HEK293T (cell line): Measurements from ENCODE around the gene AGPS.
"Not testable (repeated sequence)": the region's sequence is repeated elsewhere in the genome, so short reads cannot be mapped to it uniquely, and the experiment has no call there.

Experiments used
- CTCF ChIA-PET: fragments of 350-600 bp; formaldehyde crosslinking; extraction: SDS; loops from one replicate; lab custom pipeline; 2021; ENCODE audit warnings: antibody characterized with exemption, inconsistent platforms; lab: Yijun Ruan, JAX
- POLR2A ChIA-PET: fragments of 350-600 bp; formaldehyde crosslinking; extraction: SDS; loops from one replicate; lab custom pipeline; 2020; ENCODE audit warnings: antibody characterized with exemption, inconsistent platforms; lab: Yijun Ruan, JAX
- DNase-seq: peaks from one replicate; pipeline ENCODE4 v3.0.0; 2012; ENCODE audit warnings: mixed read lengths; ENCODE audit errors: extremely low spot score
- ARNT ChIP-seq: fragments of 450-650 bp; IDR thresholded peaks from 2 replicates; pipeline ENCODE4 v1.6.1; 2017; ENCODE audit warnings: mild to moderate bottlenecking
- BHLHE40 ChIP-seq: fragments of 450-650 bp; IDR thresholded peaks from 2 replicates; pipeline ENCODE4 v1.6.1; 2016; ENCODE audit warnings: mild to moderate bottlenecking, moderate library complexity, borderline replicate concordance
- CTBP1 ChIP-seq: fragments of 450-650 bp; IDR thresholded peaks from 2 replicates; pipeline ENCODE4 v1.6.1; 2016; ENCODE audit warnings: borderline replicate concordance
- ELF4 ChIP-seq: fragments of 450-650 bp; IDR thresholded peaks from 2 replicates; pipeline ENCODE4 v1.6.1; 2017; ENCODE audit warnings: antibody characterized with exemption
- FOXA1 ChIP-seq: fragments of 450-650 bp; IDR thresholded peaks from 2 replicates; pipeline ENCODE4 v1.6.1; 2016; ENCODE audit warnings: mild to moderate bottlenecking
- FOXK2 ChIP-seq: fragments of 450-650 bp; IDR thresholded peaks from 2 replicates; pipeline ENCODE4 v1.6.1; 2016; ENCODE audit warnings: mild to moderate bottlenecking
- FOXM1 ChIP-seq: fragments of 450-650 bp; IDR thresholded peaks from 2 replicates; pipeline ENCODE4 v1.6.1; 2017; ENCODE audit warnings: mild to moderate bottlenecking, borderline replicate concordance
- HDGF ChIP-seq: fragments of 450-650 bp; IDR thresholded peaks from 2 replicates; pipeline ENCODE4 v1.6.1; 2017; ENCODE audit warnings: antibody characterized with exemption, borderline replicate concordance
- L3MBTL2 ChIP-seq: fragments of 450-650 bp; conservative IDR thresholded peaks from 2 replicates; pipeline ENCODE4 v1.6.1; 2016; ENCODE audit warnings: mild to moderate bottlenecking
- LEF1 ChIP-seq: fragments of 450-650 bp; IDR thresholded peaks from 2 replicates; pipeline ENCODE4 v1.6.1; 2017; ENCODE audit warnings: mild to moderate bottlenecking, borderline replicate concordance
- NFRKB ChIP-seq: fragments of 450-650 bp; IDR thresholded peaks from 2 replicates; pipeline ENCODE4 v1.6.1; 2016; ENCODE audit warnings: mild to moderate bottlenecking, moderate library complexity
- SP1 ChIP-seq: fragments of 450-650 bp; IDR thresholded peaks from 2 replicates; pipeline ENCODE4 v1.6.1; 2017
- SUZ12 ChIP-seq: fragments of 450-650 bp; IDR thresholded peaks from 2 replicates; pipeline ENCODE4 v1.6.1; 2016; ENCODE audit warnings: mild to moderate bottlenecking
- TARDBP ChIP-seq: fragments of 450-650 bp; IDR thresholded peaks from 2 replicates; pipeline ENCODE4 v1.6.1; 2016
- ZNF384 ChIP-seq: fragments of 450-650 bp; IDR thresholded peaks from 2 replicates; pipeline ENCODE4 v1.6.1; 2016
- TF ChIP-seq, protein P1 (sequence below): fragments of 450-650 bp; IDR thresholded peaks from 2 replicates; pipeline ENCODE4 v1.6.1; 2016

The AGPS gene

DNA sequence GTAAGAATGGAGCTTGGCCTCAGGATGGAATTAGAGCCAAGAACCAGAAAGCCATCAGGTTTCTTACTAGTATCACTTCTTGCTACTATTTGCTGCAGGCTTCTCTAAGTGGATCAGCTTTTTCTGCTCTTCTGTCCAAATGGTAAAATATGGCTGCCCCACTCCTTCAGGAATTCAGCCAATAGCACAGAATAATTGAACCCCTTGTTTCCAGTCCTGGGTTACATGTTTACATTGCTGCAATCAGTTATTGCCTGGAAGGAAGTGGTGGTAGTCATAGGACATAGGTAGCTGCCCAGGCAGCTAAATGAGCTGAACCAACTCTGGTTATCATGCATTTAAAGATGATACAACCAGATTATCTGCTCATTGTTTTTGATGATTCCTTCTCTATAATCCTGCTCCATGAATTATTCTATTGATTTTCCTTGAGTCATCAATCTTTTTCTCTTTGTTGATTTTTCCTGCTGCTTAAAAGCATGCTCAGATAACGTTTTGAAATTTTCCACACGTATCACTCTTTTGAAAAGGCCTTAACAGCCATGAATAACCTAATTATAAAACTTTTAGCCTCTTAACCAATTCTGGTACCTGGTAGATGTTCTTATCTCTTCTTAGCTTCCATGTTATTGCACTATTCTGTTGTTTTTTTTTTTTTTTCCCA lies 12.6 kb downstream of the AGPS start:
- CTCF ChIA-PET, result interaction anchor here (1.2 kb wide), 1 partner anchor 9 kb away, joined by 5 read pairs; no protein-coding TSS in a partner anchor
- no peak for TF ChIP-seq SUZ12
- no peak for TF ChIP-seq NFRKB
- no peak for TF ChIP-seq FOXM1
- TF ChIP-seq ARNT, result no peak
- no peak for TF ChIP-seq L3MBTL2
- no peak for TF ChIP-seq BHLHE40
- TF ChIP-seq SP1, result no peak
- TF ChIP-seq, protein P1, sequence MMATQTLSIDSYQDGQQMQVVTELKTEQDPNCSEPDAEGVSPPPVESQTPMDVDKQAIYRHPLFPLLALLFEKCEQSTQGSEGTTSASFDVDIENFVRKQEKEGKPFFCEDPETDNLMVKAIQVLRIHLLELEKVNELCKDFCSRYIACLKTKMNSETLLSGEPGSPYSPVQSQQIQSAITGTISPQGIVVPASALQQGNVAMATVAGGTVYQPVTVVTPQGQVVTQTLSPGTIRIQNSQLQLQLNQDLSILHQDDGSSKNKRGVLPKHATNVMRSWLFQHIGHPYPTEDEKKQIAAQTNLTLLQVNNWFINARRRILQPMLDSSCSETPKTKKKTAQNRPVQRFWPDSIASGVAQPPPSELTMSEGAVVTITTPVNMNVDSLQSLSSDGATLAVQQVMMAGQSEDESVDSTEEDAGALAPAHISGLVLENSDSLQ, result no peak
- no peak for TF ChIP-seq TARDBP
- no peak for TF ChIP-seq LEF1
- no peak for TF ChIP-seq ELF4
- TF ChIP-seq FOXK2, result no peak
- TF ChIP-seq CTBP1, result no peak
- TF ChIP-seq HDGF, result no peak
- no peak for TF ChIP-seq ZNF384
- no peak for DNase-seq
- POLR2A ChIA-PET, result interaction anchor here (2.3 kb wide), 1 partner anchor 13 kb away, joined by 8 read pairs; the partner anchor contains the start of gene AGPS

DNA sequence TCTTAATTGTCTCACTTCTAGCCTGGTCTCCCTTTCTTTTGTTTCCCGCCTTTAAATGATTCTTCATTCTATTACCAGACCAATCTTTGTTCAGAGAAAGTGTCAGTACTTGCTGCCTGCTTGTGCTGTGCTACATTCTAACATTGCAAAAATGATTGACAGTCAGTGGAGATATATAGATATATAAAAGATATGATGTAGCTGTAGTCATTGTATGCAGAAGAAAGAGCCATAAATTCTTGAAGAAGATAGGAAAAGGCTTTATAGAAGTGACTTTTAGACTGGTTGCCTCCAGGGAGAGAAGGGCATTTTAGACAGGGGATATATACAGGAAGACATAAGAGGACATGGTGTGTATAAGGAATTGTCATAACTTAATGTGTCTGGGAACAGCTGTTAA lies 13.6 kb downstream of the AGPS start:
- ChIA-PET CTCF (interaction anchor here (1.2 kb wide), 1 partner anchor 8 kb away, joined by 5 read pairs; no protein-coding TSS in a partner anchor), POLR2A (interaction anchor here (1.0 kb wide), 1 partner anchor 13 kb away, joined by 3 read pairs; the partner anchor contains the start of gene AGPS)
- TF ChIP-seq BHLHE40, result no peak
- TF ChIP-seq, protein P1, result 0 out of 2 replicates have a peak, but pooled peaks have one; percentile 13
- no peak for DNase-seq

DNA sequence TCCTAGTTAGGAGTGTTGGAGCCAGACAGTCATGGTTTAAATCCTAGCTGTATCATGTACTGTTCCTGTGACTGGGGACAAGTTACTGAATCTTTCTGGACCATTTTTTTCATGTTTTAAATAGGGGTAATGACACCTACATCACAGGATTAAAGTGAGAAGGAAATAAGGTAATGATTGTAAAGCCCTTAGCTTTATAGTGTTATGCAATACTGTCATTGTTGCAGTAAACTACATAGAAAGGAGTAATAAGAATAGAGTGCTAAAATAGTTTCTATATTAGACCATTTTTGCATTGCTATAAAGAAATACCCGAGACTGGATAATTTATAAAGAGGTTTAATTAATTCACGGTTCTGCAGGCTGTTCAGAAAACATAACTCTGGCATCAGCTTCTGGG lies 14.5 kb downstream of the AGPS start:
- ChIA-PET CTCF (no interaction called here), POLR2A (interaction anchor here (1.0 kb wide), 1 partner anchor 14 kb away, joined by 3 read pairs; the partner anchor contains the start of gene AGPS)
- no peak for DNase-seq
- TF ChIP-seq BHLHE40 (no peak), LEF1 (no peak)

DNA sequence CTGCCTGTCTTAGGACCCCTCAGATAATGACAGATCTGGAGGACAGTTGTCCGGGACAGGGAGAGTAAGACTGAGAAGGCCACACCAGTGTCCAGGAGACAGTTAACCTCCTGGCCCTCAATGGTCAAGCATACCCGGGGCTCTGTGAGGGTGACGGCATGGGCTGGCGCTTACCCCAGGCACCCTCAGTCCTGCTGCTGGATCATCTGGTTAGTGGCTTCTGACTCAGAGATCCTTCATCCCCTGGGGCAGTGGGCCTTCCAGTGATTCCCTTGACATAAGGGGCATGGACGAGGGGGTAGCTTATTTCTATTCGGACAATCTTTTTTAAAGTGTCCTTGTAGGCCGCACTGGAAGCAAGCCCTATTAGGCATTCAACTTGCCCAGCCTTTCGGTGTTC lies 18.1 kb downstream of the AGPS start:
- DNase-seq, CTCF ChIA-PET, POLR2A ChIA-PET: not testable (repeated sequence)

DNA sequence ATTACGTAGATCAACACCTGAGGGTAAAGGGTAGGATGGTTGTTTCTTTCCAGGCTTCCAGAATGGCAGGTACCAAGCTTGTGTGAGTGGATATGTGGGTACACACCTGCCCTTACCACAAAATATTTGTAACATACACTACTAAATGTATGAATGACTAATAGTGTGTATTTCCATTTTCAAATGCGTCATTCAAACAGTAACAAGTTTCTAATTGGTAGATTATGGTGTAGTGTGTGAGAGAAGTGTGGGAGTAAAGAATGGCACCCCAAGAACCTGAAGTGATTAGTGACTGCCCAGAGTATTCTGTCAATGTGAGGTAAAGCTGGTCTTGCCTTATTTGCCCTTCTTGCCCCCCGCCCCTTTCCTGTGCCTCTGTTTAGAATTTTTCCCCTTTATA lies 21.1 kb downstream of the AGPS start:
- ChIA-PET POLR2A (no interaction called here), CTCF (interaction anchor here (0.6 to 1.1 kb wide), 2 partner anchors 8 to 47 kb away, joined by 4 to 5 read pairs; no protein-coding TSS in a partner anchor)
- no peak for DNase-seq
- TF ChIP-seq LEF1 (no peak), BHLHE40 (no peak), TARDBP (no peak), SP1 (no peak), SUZ12 (no peak), NFRKB (no peak), FOXM1 (no peak), CTBP1 (no peak), FOXA1 (no peak), L3MBTL2 (no peak), ARNT (no peak), ELF4 (no peak)
- TF ChIP-seq, protein P1, result no peak

DNA sequence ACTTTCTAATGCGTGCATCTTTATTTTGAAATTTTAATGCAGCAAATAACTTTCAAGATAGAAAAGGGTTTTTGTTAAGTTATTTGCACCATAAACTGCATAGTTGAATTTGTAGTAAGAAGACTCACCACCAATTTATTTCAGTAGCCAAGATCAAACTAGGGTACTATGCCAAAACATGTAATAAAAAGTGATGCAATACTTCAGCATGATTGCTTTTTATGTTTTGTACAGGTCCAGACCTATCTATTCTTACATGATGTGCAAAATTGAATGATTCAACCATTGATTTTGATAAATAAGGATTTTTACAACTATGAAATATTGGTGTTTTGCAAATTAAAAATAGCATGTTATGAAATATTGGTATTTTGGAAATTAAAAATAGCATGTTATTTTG lies 26.7 kb downstream of the AGPS start:
- DNase-seq, result no peak
- POLR2A ChIA-PET, result no interaction called here
- CTCF ChIA-PET, result interaction anchor here (0.5 to 2.2 kb wide), 2 partner anchors 26 to 83 kb away, joined by 6 read pairs; no protein-coding TSS in a partner anchor
- TF ChIP-seq FOXK2 (no peak), LEF1 (no peak), TARDBP (no peak), FOXM1 (no peak), SUZ12 (no peak), ELF4 (no peak), HDGF (no peak), FOXA1 (no peak), ARNT (no peak), SP1 (no peak), L3MBTL2 (no peak)
- TF ChIP-seq, protein P1, result no peak

DNA sequence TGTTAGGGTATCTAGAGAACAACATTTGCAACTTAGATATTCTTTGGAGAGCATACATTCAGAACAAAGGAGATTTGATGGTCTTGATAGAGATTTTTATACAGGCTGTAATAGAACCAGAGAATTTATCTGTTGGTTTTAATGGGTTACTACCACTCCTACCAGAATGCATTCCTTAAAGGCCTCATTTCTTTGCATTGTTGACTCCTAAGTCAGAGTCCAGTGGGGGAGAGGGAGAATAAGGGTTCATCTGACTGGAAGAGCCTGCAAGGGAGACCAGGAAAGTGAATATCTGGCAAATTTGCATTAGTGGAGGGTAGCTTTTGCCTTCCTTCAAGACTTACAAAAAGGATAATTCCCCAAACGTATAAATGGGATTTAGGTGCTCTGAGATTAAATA lies 29.7 kb downstream of the AGPS start:
- no peak for TF ChIP-seq L3MBTL2
- TF ChIP-seq FOXA1, result no peak
- TF ChIP-seq, protein P1, result no peak
- TF ChIP-seq SP1, result no peak
- TF ChIP-seq ARNT, result no peak
- TF ChIP-seq LEF1, result no peak
- TF ChIP-seq FOXK2, result no peak
- TF ChIP-seq HDGF, result no peak
- TF ChIP-seq CTBP1, result no peak
- no peak for TF ChIP-seq TARDBP
- ChIA-PET CTCF (no interaction called here), POLR2A (no interaction called here)
- no peak for DNase-seq

DNA sequence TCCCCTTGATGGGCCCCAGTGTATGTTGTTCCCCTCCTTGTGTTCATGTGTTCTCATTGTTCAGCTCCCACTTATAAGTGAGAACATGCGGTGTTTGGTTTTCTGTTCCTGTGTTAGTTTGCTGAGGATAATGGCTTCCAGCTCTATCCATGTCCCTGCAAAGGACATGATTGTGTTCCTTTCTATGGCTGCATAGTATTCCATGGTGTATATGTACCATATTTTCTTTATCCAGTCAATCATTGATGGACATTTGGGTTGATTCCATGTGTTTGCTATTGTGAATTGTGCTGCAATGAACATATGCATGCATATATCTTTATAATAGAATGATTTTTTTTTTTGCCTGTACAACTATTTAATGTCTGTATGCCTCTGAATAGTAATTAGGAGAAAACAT lies 31.5 kb downstream of the AGPS start:
- POLR2A ChIA-PET, DNase-seq, CTCF ChIA-PET: not testable (repeated sequence)

DNA sequence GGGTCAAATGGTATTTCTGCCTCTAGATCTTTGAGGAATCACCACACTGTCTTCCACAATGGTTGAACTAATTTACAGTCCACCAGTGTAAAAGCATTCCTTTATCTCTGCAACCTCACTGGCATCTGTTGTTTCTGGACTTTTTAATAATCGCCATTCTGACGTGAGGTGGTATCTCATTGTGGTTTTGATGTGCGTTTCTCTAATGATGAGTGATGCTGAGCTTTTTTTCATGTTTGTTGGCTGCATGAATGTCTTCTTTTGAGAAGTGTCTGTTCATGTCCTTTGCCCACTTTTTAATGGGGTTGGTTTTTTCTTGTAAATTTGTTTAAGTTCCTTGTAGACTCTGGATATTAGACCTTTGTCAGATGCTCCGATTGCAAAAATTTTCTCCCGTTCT lies 32.0 kb downstream of the AGPS start:
- POLR2A ChIA-PET, CTCF ChIA-PET, DNase-seq: not testable (repeated sequence)
